ENCODE data around the gene ATXN8OS.

- TF ChIP-seq FOSL2 (IDR thresholded peaks at IDR 0.05): no peak
- no peak for TF ChIP-seq FOSL2 (CRISPR knock-in tag; IDR thresholded peaks at IDR 0.05)
- no peak for TF ChIP-seq CTCF (IDR thresholded peaks at IDR 0.05)
- TF ChIP-seq RAD21 (conservative IDR thresholded peaks at IDR 0.05 in 1 of 2, IDR thresholded peaks at IDR 0.05 in 1 of 2): no peak
- no peak for TF ChIP-seq FOXS1 (CRISPR knock-in tag; IDR thresholded peaks at IDR 0.05)
- TF ChIP-seq NR3C1 (IDR thresholded peaks at IDR 0.05): no peak
- no peak for TF ChIP-seq BCL3 (IDR thresholded peaks at IDR 0.05)
- no peak for TF ChIP-seq POLR2A (IDR thresholded peaks at IDR 0.05; ENCODE audit: low read length)
Observed at GRCh38 chr13:70171151-70171550, 63.5 kb downstream of the ATXN8OS start.

Data from A549 (cell line).